Hepatocyte (in vitro differentiated cells): Measurements from ENCODE around the gene PRB4. TPM values are rescaled to one million over a fixed set of nuclear protein-coding genes. Genes with fewer than 3 reads are reported as not detected.

Experiments used
- DNase-seq: peaks from one replicate; pipeline ENCODE4 v3.0.0-alpha.2; 2016; ENCODE audit warnings: low spot score
- H2AFZ ChIP-seq: fragments of 200-600 bp; sonication (generic); 2 replicates; pipeline ENCODE4 v1.6.0; 2016; ENCODE audit warnings: antibody characterized with exemption, mild to moderate bottlenecking
- H3K27ac ChIP-seq: fragments of 200-600 bp; sonication (generic); 2 replicates; pipeline ENCODE4 v1.5.1; 2016; ENCODE audit warnings: mild to moderate bottlenecking
- H3K27me3 ChIP-seq: fragments of 200-600 bp; sonication (generic); 2 replicates; pipeline ENCODE4 v1.6.1; 2016
- H3K36me3 ChIP-seq: fragments of 200-600 bp; sonication (generic); replicated peaks from 2 replicates; pipeline ENCODE4 v1.5.1; 2016; ENCODE audit warnings: low read depth; ENCODE audit not compliant: insufficient read depth
- H3K4me1 ChIP-seq: fragments of 200-600 bp; sonication (generic); 2 replicates; pipeline ENCODE4 v1.5.1; 2016; ENCODE audit warnings: mild to moderate bottlenecking, moderate library complexity; ENCODE audit not compliant: insufficient read depth
- H3K4me2 ChIP-seq: fragments of 200-600 bp; sonication (generic); 2 replicates; pipeline ENCODE4 v1.6.0; 2016
- H3K4me3 ChIP-seq: fragments of 200-600 bp; sonication (generic); 2 replicates; pipeline ENCODE4 v1.5.1; 2016; ENCODE audit warnings: mild to moderate bottlenecking
- H3K79me2 ChIP-seq: fragments of 200-600 bp; sonication (generic); 2 replicates; pipeline ENCODE4 v1.6.0; 2017; ENCODE audit warnings: mild to moderate bottlenecking
- H3K9me2 ChIP-seq: fragments of 200-600 bp; sonication (generic); replicated peaks from 2 replicates; pipeline ENCODE4 v1.6.0; 2017; ENCODE audit warnings: mild to moderate bottlenecking; ENCODE audit not compliant: insufficient read depth
- H3K9me3 ChIP-seq: fragments of 200-600 bp; sonication (generic); 2 replicates; pipeline ENCODE4 v1.5.1; 2016; ENCODE audit warnings: low read depth, mild to moderate bottlenecking
- H4K20me1 ChIP-seq: fragments of 200-600 bp; sonication (generic); 2 replicates; pipeline ENCODE4 v1.6.0; 2016; ENCODE audit warnings: mild to moderate bottlenecking; ENCODE audit not compliant: insufficient read depth, poor library complexity, severe bottlenecking
- EZH2 ChIP-seq: fragments of 200-600 bp; sonication (generic); IDR thresholded peaks from 2 replicates; pipeline ENCODE4 v1.6.1; 2016; ENCODE audit warnings: antibody characterized with exemption, mild to moderate bottlenecking, borderline replicate concordance
- EZH2phosphoT487 ChIP-seq: fragments of 200-600 bp; sonication (generic); IDR thresholded peaks from one replicate; pipeline ENCODE4 v1.6.1; 2018; ENCODE audit warnings: antibody characterized with exemption, mild to moderate bottlenecking, low read depth, moderate library complexity; ENCODE audit not compliant: unreplicated experiment, severe bottlenecking
- WGBS: methylation state at CpG from one replicate; pipeline ENCODE4 v1.1.6; 2016; ENCODE audit warnings: low lambda C conversion rate; ENCODE audit errors: missing lambda C conversion rate; 5-methylcytosine and 5-hydroxymethylcytosine counted together
- polyA plus RNA-seq: library from polyadenylated mRNA; unstranded; fragments of >200 nt; fragmentation: Nextera tagmentation; extraction: Ambion mirVana; gene quantifications from 2 replicates; pipeline ENCODE4 v1.2.1, GENCODE V29; 2016
- total RNA-seq: library from RNA; depleted of rRNA; stranded (reverse); fragments of >200 nt; gene quantifications from 2 replicates; pipeline ENCODE4 v1.2.3, GENCODE V29; 2014
- TF ChIP-seq, protein P1 (sequence below): fragments of 200-600 bp; sonication (generic); IDR thresholded peaks from 2 replicates; pipeline ENCODE4 v1.5.1; 2016; ENCODE audit warnings: antibody characterized with exemption, mild to moderate bottlenecking; ENCODE audit not compliant: poor library complexity

The PRB4 gene
- total and polyA plus RNA-seq, 2 experiments from 2014 or later = not detected

DNA sequence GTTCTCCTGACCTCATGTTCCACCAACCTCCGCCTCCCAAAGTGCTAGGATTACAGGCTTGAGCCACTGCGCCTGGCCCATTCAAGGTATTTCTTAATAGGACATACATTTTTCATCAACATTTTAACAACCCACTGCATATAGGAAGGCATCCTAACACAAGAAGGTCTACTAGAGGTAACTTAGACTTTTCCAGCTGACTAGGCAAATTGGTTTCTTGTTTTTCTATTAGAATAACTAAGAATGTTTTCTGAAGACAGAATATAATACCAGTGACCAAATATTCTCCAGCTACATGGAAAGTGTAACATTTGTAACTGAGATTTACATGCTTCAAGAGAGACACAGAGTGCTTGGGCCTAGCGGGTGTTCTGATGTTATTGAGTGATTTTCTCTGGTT lies 14.2 kb upstream of the PRB4 start:
- H3K4me1 ChIP-seq = no peaks in the 10 kb centered on the region
- H3K27me3 ChIP-seq = no peaks in the 10 kb centered on the region
- no peak for TF ChIP-seq EZH2phosphoT487
- TF ChIP-seq, protein P1, sequence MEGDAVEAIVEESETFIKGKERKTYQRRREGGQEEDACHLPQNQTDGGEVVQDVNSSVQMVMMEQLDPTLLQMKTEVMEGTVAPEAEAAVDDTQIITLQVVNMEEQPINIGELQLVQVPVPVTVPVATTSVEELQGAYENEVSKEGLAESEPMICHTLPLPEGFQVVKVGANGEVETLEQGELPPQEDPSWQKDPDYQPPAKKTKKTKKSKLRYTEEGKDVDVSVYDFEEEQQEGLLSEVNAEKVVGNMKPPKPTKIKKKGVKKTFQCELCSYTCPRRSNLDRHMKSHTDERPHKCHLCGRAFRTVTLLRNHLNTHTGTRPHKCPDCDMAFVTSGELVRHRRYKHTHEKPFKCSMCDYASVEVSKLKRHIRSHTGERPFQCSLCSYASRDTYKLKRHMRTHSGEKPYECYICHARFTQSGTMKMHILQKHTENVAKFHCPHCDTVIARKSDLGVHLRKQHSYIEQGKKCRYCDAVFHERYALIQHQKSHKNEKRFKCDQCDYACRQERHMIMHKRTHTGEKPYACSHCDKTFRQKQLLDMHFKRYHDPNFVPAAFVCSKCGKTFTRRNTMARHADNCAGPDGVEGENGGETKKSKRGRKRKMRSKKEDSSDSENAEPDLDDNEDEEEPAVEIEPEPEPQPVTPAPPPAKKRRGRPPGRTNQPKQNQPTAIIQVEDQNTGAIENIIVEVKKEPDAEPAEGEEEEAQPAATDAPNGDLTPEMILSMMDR = no peak
- TF ChIP-seq EZH2 = no peak
- WGBS = 98% methylated on average over 3 of the region's 3 CpGs
- H2AFZ ChIP-seq = no peak overlapping the region
- H3K4me2 ChIP-seq = no peak overlapping the region
- H3K9me2 ChIP-seq = no peaks in the 10 kb centered on the region
- H3K4me3 ChIP-seq = no peak overlapping the region
- no peak for DNase-seq
- no peaks in the 10 kb centered on the region for H4K20me1 ChIP-seq
- no peak overlapping the region for H3K27ac ChIP-seq
- no peaks in the 10 kb centered on the region for H3K79me2 ChIP-seq
- no peaks in the 10 kb centered on the region for H3K36me3 ChIP-seq
- H3K9me3 ChIP-seq = no peaks in the 10 kb centered on the region

DNA sequence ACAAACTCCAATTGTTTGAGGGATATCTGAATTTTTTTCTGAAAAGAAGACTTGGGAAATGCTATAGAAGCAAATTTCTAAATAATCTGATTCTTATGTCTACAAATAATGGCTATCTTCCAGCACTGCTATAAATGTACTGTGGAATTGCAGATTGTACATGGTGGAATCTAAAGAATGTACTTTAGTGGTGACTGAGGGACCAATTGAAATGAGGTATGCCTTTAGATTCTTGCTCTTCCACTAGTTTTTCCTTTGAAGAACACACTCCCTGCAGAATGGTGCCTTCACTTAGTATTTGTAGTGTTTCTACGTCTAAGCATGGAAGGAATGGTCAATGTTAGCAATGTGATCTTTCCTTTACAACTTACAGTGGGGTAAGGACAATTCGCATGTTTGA lies 11.7 kb upstream of the PRB4 start:
- no peak overlapping the region for H2AFZ ChIP-seq
- H4K20me1 ChIP-seq = no peaks in the 10 kb centered on the region
- H3K79me2 ChIP-seq = no peaks in the 10 kb centered on the region
- H3K4me2 ChIP-seq = no peak overlapping the region
- no peak for DNase-seq
- no peaks in the 10 kb centered on the region for H3K9me3 ChIP-seq
- H3K27ac ChIP-seq = no peak overlapping the region
- no peaks in the 10 kb centered on the region for H3K9me2 ChIP-seq
- no peak overlapping the region for H3K4me3 ChIP-seq
- TF ChIP-seq EZH2 (no peak), EZH2phosphoT487 (no peak)
- TF ChIP-seq, protein P1 = no peak
- H3K4me1 ChIP-seq = no peaks in the 10 kb centered on the region
- no peaks in the 10 kb centered on the region for H3K36me3 ChIP-seq
- no peaks in the 10 kb centered on the region for H3K27me3 ChIP-seq
- WGBS = 58% methylated on average over 2 of the region's 2 CpGs

DNA sequence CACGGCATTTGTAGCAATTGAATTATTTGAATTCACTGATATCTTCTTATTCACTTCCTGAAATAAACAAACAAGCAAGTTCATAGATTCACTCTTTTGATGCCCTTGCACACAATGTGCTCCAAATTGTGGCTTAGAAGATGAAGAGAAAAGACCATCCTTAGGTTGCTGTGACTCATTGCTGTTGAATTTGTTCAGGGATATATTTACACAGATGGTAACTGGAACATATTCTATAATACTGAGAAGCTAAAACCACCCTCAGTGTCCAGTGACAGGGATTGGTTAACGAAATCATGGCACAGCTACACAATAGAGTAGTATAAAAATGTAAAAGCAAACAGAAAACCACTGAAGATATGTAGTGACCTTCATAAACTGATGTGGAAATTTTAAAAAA lies 3.1 kb downstream of the PRB4 start:
- no peaks in the 10 kb centered on the region for H4K20me1 ChIP-seq
- no peak for DNase-seq
- H3K36me3 ChIP-seq = no peaks in the 10 kb centered on the region
- H2AFZ ChIP-seq = no peak overlapping the region
- H3K27ac ChIP-seq = no peak overlapping the region
- H3K4me1 ChIP-seq = no peaks in the 10 kb centered on the region
- no peak overlapping the region for H3K4me3 ChIP-seq
- H3K9me2 ChIP-seq = no peaks in the 10 kb centered on the region
- H3K79me2 ChIP-seq = no peaks in the 10 kb centered on the region
- no peaks in the 10 kb centered on the region for H3K27me3 ChIP-seq
- no peaks in the 10 kb centered on the region for H3K9me3 ChIP-seq
- H3K4me2 ChIP-seq = no peak overlapping the region
- 91% methylated on average over 2 of the region's 2 CpGs for WGBS
- TF ChIP-seq EZH2 (no peak), EZH2phosphoT487 (no peak)
- TF ChIP-seq, protein P1 = no peak

DNA sequence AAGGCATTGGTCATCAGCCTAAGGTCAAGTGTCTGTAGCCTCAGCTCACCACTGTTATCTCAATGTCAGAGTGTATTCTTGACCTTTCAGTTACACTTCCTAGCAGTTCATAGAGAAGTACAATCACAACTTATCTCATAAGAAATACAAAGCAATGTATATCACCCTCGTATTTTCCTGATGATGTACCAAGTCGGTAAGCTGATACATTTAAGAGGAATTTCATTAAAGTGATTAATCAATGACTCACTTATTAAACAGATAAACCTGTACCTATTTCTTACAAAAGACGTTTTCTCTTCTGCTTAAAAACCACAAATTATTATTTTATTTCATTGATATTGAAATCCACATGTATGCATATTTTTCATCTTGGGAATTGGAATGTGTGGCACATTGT lies 36.8 kb downstream of the PRB4 start:
- H3K9me2 ChIP-seq = no peaks in the 10 kb centered on the region
- no peak for TF ChIP-seq EZH2
- TF ChIP-seq, protein P1 = no peak
- TF ChIP-seq EZH2phosphoT487 = no peak
- no peak overlapping the region for H3K4me2 ChIP-seq
- no peak for DNase-seq
- H3K27me3 ChIP-seq = no peaks in the 10 kb centered on the region
- no peak overlapping the region for H3K27ac ChIP-seq
- no peak overlapping the region for H3K4me3 ChIP-seq
- WGBS = 77% methylated on average over 3 of the region's 3 CpGs
- no peaks in the 10 kb centered on the region for H3K36me3 ChIP-seq
- H3K4me1 ChIP-seq = no peaks in the 10 kb centered on the region
- H4K20me1 ChIP-seq = no peaks in the 10 kb centered on the region
- H3K9me3 ChIP-seq = no peaks in the 10 kb centered on the region
- no peak overlapping the region for H2AFZ ChIP-seq
- H3K79me2 ChIP-seq = no peaks in the 10 kb centered on the region
